ENCODE results near the gene NEGR1.

GRCh38 chr1:71737768-71738167 lies 544.6 kb downstream of the NEGR1 start:
- TF ChIP-seq CTCF (IDR thresholded peaks at IDR 0.05) (no peak), ZFX (IDR thresholded peaks at IDR 0.05; ENCODE audit: borderline replicate concordance) (no peak)

Data from 22Rv1 (cell line).